Type B pancreatic cell (in vitro differentiated cells): ENCODE measurements around the gene MESD. TPM values are rescaled to one million over a fixed set of nuclear protein-coding genes. Genes with fewer than 3 reads are reported as not detected.

Experiments
- DNase-seq: peaks from one replicate; pipeline ENCODE4 v3.0.0; 2021; ENCODE audit warnings: mixed read lengths; ENCODE audit not compliant: unreplicated experiment; ENCODE audit errors: extremely low spot score
- H3K27ac Mint-ChIP-seq: 2 replicates; pipeline ENCODE4 v1.8.0; 2021; ENCODE audit warnings: mild to moderate bottlenecking, mixed read lengths
- H3K27me3 Mint-ChIP-seq: 2 replicates; pipeline ENCODE4 v1.8.0; 2021; ENCODE audit warnings: mixed read lengths
- H3K36me3 Mint-ChIP-seq: 2 replicates; pipeline ENCODE4 v1.8.0; 2021; ENCODE audit warnings: mixed read lengths
- H3K4me1 Mint-ChIP-seq: one replicate; pipeline ENCODE4 v1.8.0; 2021; ENCODE audit warnings: mixed read lengths; ENCODE audit not compliant: unreplicated experiment
- H3K4me3 Mint-ChIP-seq: 2 replicates; pipeline ENCODE4 v1.8.0; 2021; ENCODE audit warnings: mild to moderate bottlenecking, mixed read lengths
- H3K9me3 Mint-ChIP-seq: 2 replicates; pipeline ENCODE4 v1.8.0; 2021; ENCODE audit warnings: mixed read lengths
- CTCF ChIP-seq: fragments of 200-600 bp; sonication (generic); conservative IDR thresholded peaks from 2 replicates; pipeline ENCODE4 v1.5.0; 2021; ENCODE audit warnings: antibody characterized with exemption, mild to moderate bottlenecking
- total RNA-seq: library from RNA; stranded (reverse); gene quantifications from 2 replicates; pipeline ENCODE4 v1.2.1, GENCODE V29; 2021; ENCODE audit warnings: low replicate concordance

The MESD gene
- total RNA-seq, 1 donor from 2014 or later = 36.6 TPM

- Mint-ChIP-seq H3K27me3 (no peaks in the 10 kb centered on the region), H3K4me1 (peaks cover 26% of the 10 kb centered on the region), H3K4me3 (no peak overlapping the region), H3K36me3 (peaks cover 15% of the 10 kb centered on the region), H3K9me3 (no peaks in the 10 kb centered on the region), H3K27ac (no peak overlapping the region)
- TF ChIP-seq CTCF = no peak
- DNase-seq = no peak
Measured at GRCh38 chr15:80972276-80972675, 17.3 kb downstream of the MESD start.

DNA sequence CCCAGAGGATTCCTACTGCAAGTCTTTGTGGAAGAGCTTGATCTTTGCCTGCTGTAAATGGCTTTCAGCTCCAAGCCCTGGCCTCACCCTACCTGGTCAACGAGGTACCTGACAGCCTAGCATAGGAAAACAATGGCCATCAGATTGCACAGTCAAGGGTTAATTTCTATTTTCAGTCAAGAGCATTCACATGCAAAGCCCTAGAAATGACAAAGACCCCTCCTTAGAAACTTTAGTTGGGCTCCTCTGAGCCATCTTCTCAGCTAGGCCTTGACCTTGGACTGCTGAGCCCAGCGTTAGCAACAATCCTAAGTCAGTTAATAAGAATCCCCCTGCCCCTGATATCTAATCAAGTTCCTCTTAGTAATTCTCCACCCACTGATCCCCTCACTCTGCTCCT is 18.5 kb downstream of the MESD start:
- no peak for TF ChIP-seq CTCF
- DNase-seq = no peak
- Mint-ChIP-seq H3K4me1 (peaks cover 19% of the 10 kb centered on the region), H3K9me3 (no peaks in the 10 kb centered on the region), H3K36me3 (peaks cover 8% of the 10 kb centered on the region), H3K27me3 (no peaks in the 10 kb centered on the region), H3K27ac (peak overlapping the region; percentile 50), H3K4me3 (no peak overlapping the region)

DNA sequence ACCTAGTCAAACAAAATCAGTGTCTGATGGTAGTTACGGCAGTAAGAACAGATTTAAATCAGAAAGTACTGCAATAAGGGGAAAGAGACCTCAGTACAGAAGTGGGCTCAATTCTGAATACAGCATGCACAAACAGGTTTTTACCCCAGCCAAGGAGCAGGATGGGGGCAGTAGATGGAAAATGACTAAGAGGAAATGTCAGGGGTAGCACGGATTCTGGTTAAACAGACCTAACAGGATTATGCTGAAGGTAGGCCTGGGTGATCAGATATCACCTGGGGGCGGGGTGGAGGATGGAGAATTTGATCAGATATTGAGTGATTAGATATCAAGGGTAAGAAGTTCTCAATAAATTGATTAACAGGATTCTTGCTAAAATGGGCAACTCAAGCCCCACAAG is 19.0 kb downstream of the MESD start:
- Mint-ChIP-seq H3K4me1 (peaks cover 19% of the 10 kb centered on the region), H3K27ac (peak overlapping the region; percentile 50), H3K36me3 (peaks cover 7% of the 10 kb centered on the region), H3K27me3 (no peaks in the 10 kb centered on the region), H3K4me3 (peak overlapping the region; percentile 8), H3K9me3 (no peaks in the 10 kb centered on the region)
- no peak for TF ChIP-seq CTCF
- DNase-seq = no peak

GRCh38 chr15:80970018-80970657 is 19.5 kb downstream of the MESD start:
- Mint-ChIP-seq H3K27me3 (no peaks in the 10 kb centered on the region), H3K4me1 (peaks cover 19% of the 10 kb centered on the region), H3K36me3 (peaks cover 9% of the 10 kb centered on the region), H3K4me3 (peak overlapping the region; percentile 8), H3K9me3 (no peaks in the 10 kb centered on the region), H3K27ac (peak overlapping the region; percentile 50)
- no peak for DNase-seq
- TF ChIP-seq CTCF = peak; percentile 96

DNA sequence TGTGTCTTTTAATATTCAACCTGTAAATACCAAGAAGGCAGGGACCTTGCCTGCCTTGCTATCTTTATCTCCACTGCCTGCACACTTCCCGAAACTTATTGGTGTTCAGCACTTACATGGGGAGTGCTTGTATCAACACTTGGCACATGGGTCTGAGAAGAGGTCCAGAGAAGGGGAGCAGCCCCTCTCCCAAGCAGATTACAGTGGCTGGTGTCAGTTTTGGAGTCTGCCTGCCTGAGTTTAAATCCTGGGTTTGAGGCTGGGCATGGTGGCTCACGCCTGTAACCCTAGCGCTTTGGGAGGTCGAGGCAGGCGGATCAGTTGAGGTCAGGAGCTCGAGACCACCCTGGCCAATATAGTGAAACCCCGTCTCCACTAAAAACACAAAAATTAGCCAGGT is 20.3 kb downstream of the MESD start:
- no peak for DNase-seq
- Mint-ChIP-seq H3K4me1 (peaks cover 19% of the 10 kb centered on the region), H3K36me3 (peaks cover 17% of the 10 kb centered on the region), H3K27me3 (no peaks in the 10 kb centered on the region), H3K4me3 (no peak overlapping the region), H3K9me3 (no peaks in the 10 kb centered on the region), H3K27ac (no peak overlapping the region)
- TF ChIP-seq CTCF = no peak
